H1 (cell line): ENCODE measurements around the gene COL5A1. TPM values are rescaled to one million over a fixed set of nuclear protein-coding genes. Genes with fewer than 3 reads are reported as not detected.

Source experiments
- polyA plus RNA-seq, 7 experiments: library from polyadenylated mRNA; depleted of rRNA in 3 of 7; stranded (reverse) in 5 of 7; unstranded in 2 of 7; fragments of >200 nt in 5 of 7; fragments of 200-250 nt in 2 of 7; gene quantifications; 1 replicate in 5 of 7; 2 replicates in 1 of 7; 4 replicates in 1 of 7; pipeline versions ENCODE4 v1.2.1 to v1.2.3, GENCODE V29; 2011 to 2013; ENCODE audit warnings: missing spikeins in 2 of 7, mixed read lengths in 2 of 7
- total RNA-seq: library from RNA; stranded (reverse); fragmentation: NEBNext Ultra II Directional; extraction: Animal tissue kit (Norgen Biotek cat#: 25700); gene quantifications from 2 replicates; pipeline ENCODE4 v1.2.1, GENCODE V29; 2021
- TF ChIP-seq, protein P1 (sequence below): fragments of 300-600 bp; sonication (generic); IDR thresholded peaks from 2 replicates; pipeline ENCODE4 v1.7.1; 2012; ENCODE audit warnings: low read length, moderate library complexity, mild to moderate bottlenecking, inconsistent platforms; ENCODE audit not compliant: insufficient replicate concordance

Gene COL5A1
- total and polyA plus RNA-seq, 2 of the 8 experiments (the other 6 are each of a cell fraction or from before 2014, with no cell fraction given): 3.8 to 12.0 TPM

DNA sequence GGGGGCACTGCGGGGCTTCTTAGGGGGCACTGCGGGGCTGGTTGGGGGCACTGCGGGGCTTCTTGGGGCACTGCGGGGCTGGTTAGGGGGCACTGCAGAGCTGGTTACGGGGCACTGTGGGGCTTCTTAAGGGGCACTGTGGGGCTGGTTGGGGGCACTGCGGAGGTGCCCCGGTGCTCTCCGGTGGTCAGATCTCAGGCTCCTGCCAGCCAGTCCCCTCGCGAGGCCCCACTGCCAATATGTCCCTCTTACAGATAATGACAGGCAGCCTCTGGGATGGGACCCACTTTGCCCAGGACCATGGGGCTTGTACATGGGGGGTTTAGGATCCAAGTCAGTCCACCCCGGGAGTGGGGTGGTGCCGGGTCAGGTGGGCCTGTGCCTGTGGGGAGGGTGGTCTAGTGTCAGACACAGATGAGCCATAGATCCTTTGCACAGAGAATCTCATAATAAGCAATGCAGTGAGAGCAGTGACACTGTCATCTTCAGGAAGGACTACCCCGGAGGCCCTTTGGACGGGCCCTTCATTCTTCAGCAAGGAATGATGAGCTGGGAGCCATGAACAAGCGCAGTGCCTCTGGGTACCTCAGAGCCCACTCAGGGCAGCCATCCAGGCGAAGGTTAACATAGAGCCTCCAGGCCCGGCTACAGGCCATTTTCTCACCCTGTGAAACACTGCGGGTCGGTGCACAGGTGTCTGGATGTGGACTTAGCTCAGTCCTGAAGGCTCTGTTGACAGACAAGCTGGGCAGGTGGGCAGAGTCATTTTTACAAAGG lies 38.2 kb downstream of the COL5A1 start (continued):
- TF ChIP-seq, protein P1, sequence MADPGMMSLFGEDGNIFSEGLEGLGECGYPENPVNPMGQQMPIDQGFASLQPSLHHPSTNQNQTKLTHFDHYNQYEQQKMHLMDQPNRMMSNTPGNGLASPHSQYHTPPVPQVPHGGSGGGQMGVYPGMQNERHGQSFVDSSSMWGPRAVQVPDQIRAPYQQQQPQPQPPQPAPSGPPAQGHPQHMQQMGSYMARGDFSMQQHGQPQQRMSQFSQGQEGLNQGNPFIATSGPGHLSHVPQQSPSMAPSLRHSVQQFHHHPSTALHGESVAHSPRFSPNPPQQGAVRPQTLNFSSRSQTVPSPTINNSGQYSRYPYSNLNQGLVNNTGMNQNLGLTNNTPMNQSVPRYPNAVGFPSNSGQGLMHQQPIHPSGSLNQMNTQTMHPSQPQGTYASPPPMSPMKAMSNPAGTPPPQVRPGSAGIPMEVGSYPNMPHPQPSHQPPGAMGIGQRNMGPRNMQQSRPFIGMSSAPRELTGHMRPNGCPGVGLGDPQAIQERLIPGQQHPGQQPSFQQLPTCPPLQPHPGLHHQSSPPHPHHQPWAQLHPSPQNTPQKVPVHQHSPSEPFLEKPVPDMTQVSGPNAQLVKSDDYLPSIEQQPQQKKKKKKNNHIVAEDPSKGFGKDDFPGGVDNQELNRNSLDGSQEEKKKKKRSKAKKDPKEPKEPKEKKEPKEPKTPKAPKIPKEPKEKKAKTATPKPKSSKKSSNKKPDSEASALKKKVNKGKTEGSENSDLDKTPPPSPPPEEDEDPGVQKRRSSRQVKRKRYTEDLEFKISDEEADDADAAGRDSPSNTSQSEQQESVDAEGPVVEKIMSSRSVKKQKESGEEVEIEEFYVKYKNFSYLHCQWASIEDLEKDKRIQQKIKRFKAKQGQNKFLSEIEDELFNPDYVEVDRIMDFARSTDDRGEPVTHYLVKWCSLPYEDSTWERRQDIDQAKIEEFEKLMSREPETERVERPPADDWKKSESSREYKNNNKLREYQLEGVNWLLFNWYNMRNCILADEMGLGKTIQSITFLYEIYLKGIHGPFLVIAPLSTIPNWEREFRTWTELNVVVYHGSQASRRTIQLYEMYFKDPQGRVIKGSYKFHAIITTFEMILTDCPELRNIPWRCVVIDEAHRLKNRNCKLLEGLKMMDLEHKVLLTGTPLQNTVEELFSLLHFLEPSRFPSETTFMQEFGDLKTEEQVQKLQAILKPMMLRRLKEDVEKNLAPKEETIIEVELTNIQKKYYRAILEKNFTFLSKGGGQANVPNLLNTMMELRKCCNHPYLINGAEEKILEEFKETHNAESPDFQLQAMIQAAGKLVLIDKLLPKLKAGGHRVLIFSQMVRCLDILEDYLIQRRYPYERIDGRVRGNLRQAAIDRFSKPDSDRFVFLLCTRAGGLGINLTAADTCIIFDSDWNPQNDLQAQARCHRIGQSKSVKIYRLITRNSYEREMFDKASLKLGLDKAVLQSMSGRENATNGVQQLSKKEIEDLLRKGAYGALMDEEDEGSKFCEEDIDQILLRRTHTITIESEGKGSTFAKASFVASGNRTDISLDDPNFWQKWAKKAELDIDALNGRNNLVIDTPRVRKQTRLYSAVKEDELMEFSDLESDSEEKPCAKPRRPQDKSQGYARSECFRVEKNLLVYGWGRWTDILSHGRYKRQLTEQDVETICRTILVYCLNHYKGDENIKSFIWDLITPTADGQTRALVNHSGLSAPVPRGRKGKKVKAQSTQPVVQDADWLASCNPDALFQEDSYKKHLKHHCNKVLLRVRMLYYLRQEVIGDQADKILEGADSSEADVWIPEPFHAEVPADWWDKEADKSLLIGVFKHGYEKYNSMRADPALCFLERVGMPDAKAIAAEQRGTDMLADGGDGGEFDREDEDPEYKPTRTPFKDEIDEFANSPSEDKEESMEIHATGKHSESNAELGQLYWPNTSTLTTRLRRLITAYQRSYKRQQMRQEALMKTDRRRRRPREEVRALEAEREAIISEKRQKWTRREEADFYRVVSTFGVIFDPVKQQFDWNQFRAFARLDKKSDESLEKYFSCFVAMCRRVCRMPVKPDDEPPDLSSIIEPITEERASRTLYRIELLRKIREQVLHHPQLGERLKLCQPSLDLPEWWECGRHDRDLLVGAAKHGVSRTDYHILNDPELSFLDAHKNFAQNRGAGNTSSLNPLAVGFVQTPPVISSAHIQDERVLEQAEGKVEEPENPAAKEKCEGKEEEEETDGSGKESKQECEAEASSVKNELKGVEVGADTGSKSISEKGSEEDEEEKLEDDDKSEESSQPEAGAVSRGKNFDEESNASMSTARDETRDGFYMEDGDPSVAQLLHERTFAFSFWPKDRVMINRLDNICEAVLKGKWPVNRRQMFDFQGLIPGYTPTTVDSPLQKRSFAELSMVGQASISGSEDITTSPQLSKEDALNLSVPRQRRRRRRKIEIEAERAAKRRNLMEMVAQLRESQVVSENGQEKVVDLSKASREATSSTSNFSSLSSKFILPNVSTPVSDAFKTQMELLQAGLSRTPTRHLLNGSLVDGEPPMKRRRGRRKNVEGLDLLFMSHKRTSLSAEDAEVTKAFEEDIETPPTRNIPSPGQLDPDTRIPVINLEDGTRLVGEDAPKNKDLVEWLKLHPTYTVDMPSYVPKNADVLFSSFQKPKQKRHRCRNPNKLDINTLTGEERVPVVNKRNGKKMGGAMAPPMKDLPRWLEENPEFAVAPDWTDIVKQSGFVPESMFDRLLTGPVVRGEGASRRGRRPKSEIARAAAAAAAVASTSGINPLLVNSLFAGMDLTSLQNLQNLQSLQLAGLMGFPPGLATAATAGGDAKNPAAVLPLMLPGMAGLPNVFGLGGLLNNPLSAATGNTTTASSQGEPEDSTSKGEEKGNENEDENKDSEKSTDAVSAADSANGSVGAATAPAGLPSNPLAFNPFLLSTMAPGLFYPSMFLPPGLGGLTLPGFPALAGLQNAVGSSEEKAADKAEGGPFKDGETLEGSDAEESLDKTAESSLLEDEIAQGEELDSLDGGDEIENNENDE: no peak
